Hepatocyte (in vitro differentiated cells): ENCODE measurements around the gene SDK1.

ENCODE experiments used
- EZH2 ChIP-seq: fragments of 200-600 bp; sonication (generic); IDR thresholded peaks from 2 replicates; pipeline ENCODE4 v1.6.1; 2016; ENCODE audit warnings: antibody characterized with exemption, mild to moderate bottlenecking, borderline replicate concordance
- TF ChIP-seq, protein P1 (sequence below): fragments of 200-600 bp; sonication (generic); IDR thresholded peaks from 2 replicates; pipeline ENCODE4 v1.5.1; 2016; ENCODE audit warnings: antibody characterized with exemption, mild to moderate bottlenecking; ENCODE audit not compliant: poor library complexity

DNA sequence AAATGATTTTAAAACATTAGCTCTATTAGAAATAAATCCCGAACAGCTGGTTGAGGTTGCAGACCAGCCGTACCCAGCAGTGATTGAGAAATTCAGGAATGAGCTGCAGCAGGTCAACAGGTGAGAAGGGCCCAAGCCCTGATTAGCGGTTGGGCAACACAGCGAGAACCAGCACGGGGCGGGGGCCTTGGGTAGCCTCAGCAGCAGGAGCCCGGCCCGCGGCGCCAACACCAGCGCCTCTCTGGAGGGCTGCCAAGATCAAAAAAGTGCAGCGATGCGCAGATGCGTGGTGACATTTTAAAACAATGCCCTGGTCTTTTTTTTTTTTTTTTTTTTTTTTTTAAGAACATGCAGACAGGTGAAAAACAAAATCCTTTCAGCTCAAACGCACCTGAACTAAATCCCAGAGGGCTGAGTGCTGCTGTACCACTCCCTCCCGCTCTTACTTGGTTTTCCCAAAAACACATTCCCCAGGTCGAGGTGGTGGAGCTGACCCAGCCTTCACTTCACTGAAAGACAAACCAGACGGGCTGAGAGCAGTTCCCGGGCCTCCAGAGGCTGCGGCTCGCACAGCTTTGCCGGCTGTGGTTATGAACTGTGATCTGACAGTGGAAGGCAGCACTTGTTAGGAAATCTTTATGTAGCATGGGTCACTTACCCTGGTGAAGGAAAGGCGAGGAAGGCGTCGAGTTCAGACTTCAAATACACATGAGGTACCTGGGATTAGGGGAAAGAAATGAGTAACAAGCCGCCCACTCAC, 579.4 kb downstream of the SDK1 start:
- no peak for TF ChIP-seq EZH2
- TF ChIP-seq, protein P1, sequence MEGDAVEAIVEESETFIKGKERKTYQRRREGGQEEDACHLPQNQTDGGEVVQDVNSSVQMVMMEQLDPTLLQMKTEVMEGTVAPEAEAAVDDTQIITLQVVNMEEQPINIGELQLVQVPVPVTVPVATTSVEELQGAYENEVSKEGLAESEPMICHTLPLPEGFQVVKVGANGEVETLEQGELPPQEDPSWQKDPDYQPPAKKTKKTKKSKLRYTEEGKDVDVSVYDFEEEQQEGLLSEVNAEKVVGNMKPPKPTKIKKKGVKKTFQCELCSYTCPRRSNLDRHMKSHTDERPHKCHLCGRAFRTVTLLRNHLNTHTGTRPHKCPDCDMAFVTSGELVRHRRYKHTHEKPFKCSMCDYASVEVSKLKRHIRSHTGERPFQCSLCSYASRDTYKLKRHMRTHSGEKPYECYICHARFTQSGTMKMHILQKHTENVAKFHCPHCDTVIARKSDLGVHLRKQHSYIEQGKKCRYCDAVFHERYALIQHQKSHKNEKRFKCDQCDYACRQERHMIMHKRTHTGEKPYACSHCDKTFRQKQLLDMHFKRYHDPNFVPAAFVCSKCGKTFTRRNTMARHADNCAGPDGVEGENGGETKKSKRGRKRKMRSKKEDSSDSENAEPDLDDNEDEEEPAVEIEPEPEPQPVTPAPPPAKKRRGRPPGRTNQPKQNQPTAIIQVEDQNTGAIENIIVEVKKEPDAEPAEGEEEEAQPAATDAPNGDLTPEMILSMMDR: no peak
